Sigmoid colon (tissue), 7 donors: ENCODE measurements around the gene PADI2. TPM values are rescaled to one million over a fixed set of nuclear protein-coding genes. Genes with fewer than 3 reads are reported as not detected.

Experiments used
- DNase-seq: peaks from one replicate; pipeline ENCODE4 v3.0.0-alpha.2; 2019
- H3K27ac ChIP-seq, 4 donors: fragments of 200-600 bp; sonication (generic); one replicate each; pipeline ENCODE4 v1.5.1; 2016 to 2019; ENCODE audit warnings: mild to moderate bottlenecking in 1 of 4
- H3K27me3 ChIP-seq, 3 donors: fragments of 200-600 bp; sonication (generic); one replicate each; pipeline ENCODE4 v1.5.1; 2019; ENCODE audit warnings: mild to moderate bottlenecking in 1 of 3
- H3K36me3 ChIP-seq, 4 donors: fragments of 200-600 bp; sonication (generic); one replicate each; pipeline ENCODE4 v1.5.1; 2016 to 2019
- H3K4me1 ChIP-seq, 4 donors: fragments of 200-600 bp; sonication (generic); one replicate each; pipeline ENCODE4 v1.5.1; 2017 to 2019
- H3K4me3 ChIP-seq, 4 donors: fragments of 200-600 bp; sonication (generic); one replicate each; pipeline ENCODE4 v1.5.1; 2017 to 2019; ENCODE audit warnings: mild to moderate bottlenecking in 2 of 4, moderate library complexity in 1 of 4
- H3K9me3 ChIP-seq, 4 donors: fragments of 200-600 bp in 3 of 4; sonication (generic) in 3 of 4; one replicate each; pipeline versions ENCODE4 v1.5.1 to v1.6.1; 2013 to 2019
- CTCF ChIP-seq, 4 experiments: fragments of 450-650 bp in 3 of 4; fragments of 200-600 bp in 1 of 4; IDR thresholded peaks; one replicate each; pipeline ENCODE4 v1.5.1; 2016 to 2019; ENCODE audit warnings: antibody characterized with exemption in 4 of 4, mild to moderate bottlenecking in 3 of 4, moderate library complexity in 2 of 4
- EP300 ChIP-seq, 4 donors: sonication (generic); formaldehyde crosslinking; IDR thresholded peaks; one replicate each; pipeline ENCODE4 v1.6.1; 2017; ENCODE audit warnings: antibody characterized with exemption in 4 of 4
- POLR2A ChIP-seq, 2 donors: fragments of 450-650 bp; IDR thresholded peaks; one replicate each; pipeline ENCODE4 v1.6.1; 2016; ENCODE audit warnings: antibody characterized with exemption in 2 of 2, mild to moderate bottlenecking in 2 of 2, moderate library complexity in 2 of 2
- POLR2AphosphoS5 ChIP-seq, 4 donors: sonication (generic); formaldehyde crosslinking; IDR thresholded peaks; one replicate each; pipeline ENCODE4 v1.6.1; 2017; ENCODE audit warnings: antibody characterized with exemption in 4 of 4
- WGBS, 2 donors: extraction: QIAGEN DNeasy Blood & Tissue Kit; methylation state at CpG; one replicate each; pipeline ENCODE4 v1.1.7; 2013; 5-methylcytosine and 5-hydroxymethylcytosine counted together
- intact Hi-C: fragments of 100-400 bp; cut with DNase I; formaldehyde crosslinking; loops from one replicate; pipeline ENCODE4 v1.15.1; 2023
- polyA plus RNA-seq, 3 donors: library from polyadenylated mRNA; stranded (reverse); fragments of 200-250 nt; gene quantifications; one replicate each; pipeline ENCODE4 v1.2.3, GENCODE V29; 2013
- total RNA-seq, 4 donors: library from RNA; depleted of rRNA; stranded (reverse); fragments of >200 nt; gene quantifications; one replicate each; pipeline ENCODE4 v1.1.0, GENCODE V29; 2016
- donor health status: healthy with polysubstance abuse.
- donor health status: Bipolar disorder and iron deficiency.
- donor health status: healthy.

PADI2 gene
- total and polyA plus RNA-seq, 7 donors, result 0.27 to 169 (median 1.1) TPM

- WGBS, 2 donors, result 71 to 82% methylated on average over 1 of the region's 1 CpG
- Histone ChIP-seq H3K9me3 (no peaks in the 10 kb centered on the region), H3K4me3 (no peak overlapping the region), H3K27me3 (no peaks in the 10 kb centered on the region), H3K27ac (no peak overlapping the region), H3K36me3 (peaks cover 16 to 76% (median 22%) of the 10 kb centered on the region in 4 donors), H3K4me1 (peaks cover 0 to 4% (median 0%) of the 10 kb centered on the region in 4 donors)
- DNase-seq, result no peak
- TF ChIP-seq POLR2AphosphoS5 (IDR thresholded peaks at IDR 0.05) (no peak), POLR2A (IDR thresholded peaks at IDR 0.05) (no peak), CTCF (IDR thresholded peaks at IDR 0.05) (no peak), EP300 (IDR thresholded peaks at IDR 0.05) (no peak)
- intact Hi-C loops, result no loop called here
Measured at GRCh38 chr1:17040135-17040534, 79.1 kb downstream of the PADI2 start.

GRCh38 chr1:17039522-17039921 lies 79.7 kb downstream of the PADI2 start:
- DNase-seq, result no peak
- Histone ChIP-seq H3K27me3 (no peaks in the 10 kb centered on the region), H3K36me3 (peaks cover 15 to 72% (median 18%) of the 10 kb centered on the region in 4 donors), H3K27ac (no peak overlapping the region), H3K4me1 (no peaks in the 10 kb centered on the region), H3K9me3 (no peaks in the 10 kb centered on the region), H3K4me3 (no peak overlapping the region)
- WGBS, 2 donors, result 97% methylated on average over 2 of the region's 2 CpGs
- intact Hi-C loops, result no loop called here
- TF ChIP-seq EP300 (IDR thresholded peaks at IDR 0.05), result no peak
- TF ChIP-seq POLR2A (IDR thresholded peaks at IDR 0.05), result no peak
- no peak for TF ChIP-seq POLR2AphosphoS5 (IDR thresholded peaks at IDR 0.05)
- TF ChIP-seq CTCF (IDR thresholded peaks at IDR 0.05), result no peak

GRCh38 chr1:17033481-17033880 lies 85.8 kb downstream of the PADI2 start:
- no peak for DNase-seq
- peaks cover 0 to 68% (median 22%) of the 10 kb centered on the region in 4 donors for H3K36me3 ChIP-seq
- WGBS, 2 donors, result 84 to 95% methylated on average over 4 of the region's 4 CpGs

GRCh38 chr1:17032741-17033140 lies 86.5 kb downstream of the PADI2 start:
- intact Hi-C loops, result no loop called here
- 94% methylated on average over 3 of the region's 3 CpGs for WGBS, 2 donors
- H3K36me3 ChIP-seq, result peaks cover 0 to 68% (median 30%) of the 10 kb centered on the region in 4 donors
- no peaks in the 10 kb centered on the region for H3K9me3 ChIP-seq
- TF ChIP-seq EP300 (IDR thresholded peaks at IDR 0.05), result no peak
- TF ChIP-seq POLR2AphosphoS5 (IDR thresholded peaks at IDR 0.05), result no peak
- no peak for TF ChIP-seq CTCF (IDR thresholded peaks at IDR 0.05)
- TF ChIP-seq POLR2A (IDR thresholded peaks at IDR 0.05), result no peak
- no peak for DNase-seq
- H3K4me3 ChIP-seq, result no peak overlapping the region
- H3K27ac ChIP-seq, result no peak overlapping the region
- H3K4me1 ChIP-seq, result peaks cover 0 to 5% (median 0%) of the 10 kb centered on the region in 4 donors
- no peaks in the 10 kb centered on the region for H3K27me3 ChIP-seq

More at GRCh38 chr1:17033481-17033880, 85.8 kb downstream of the PADI2 start:
- intact Hi-C loops, result no loop called here
- H3K27ac ChIP-seq, result no peak overlapping the region
- H3K9me3 ChIP-seq, result no peaks in the 10 kb centered on the region
- no peak for TF ChIP-seq POLR2AphosphoS5 (IDR thresholded peaks at IDR 0.05)
- no peak for TF ChIP-seq EP300 (IDR thresholded peaks at IDR 0.05)
- no peak for TF ChIP-seq POLR2A (IDR thresholded peaks at IDR 0.05)
- no peak for TF ChIP-seq CTCF (IDR thresholded peaks at IDR 0.05)
- no peaks in the 10 kb centered on the region for H3K4me1 ChIP-seq
- H3K27me3 ChIP-seq, result no peaks in the 10 kb centered on the region
- no peak overlapping the region for H3K4me3 ChIP-seq

- H3K9me3 ChIP-seq, result no peaks in the 10 kb centered on the region
- H3K27me3 ChIP-seq, result no peaks in the 10 kb centered on the region
- TF ChIP-seq POLR2A (IDR thresholded peaks at IDR 0.05) (no peak), CTCF (IDR thresholded peaks at IDR 0.05) (no peak), EP300 (IDR thresholded peaks at IDR 0.05) (no peak), POLR2AphosphoS5 (IDR thresholded peaks at IDR 0.05) (no peak)
- no peak overlapping the region for H3K27ac ChIP-seq
- intact Hi-C loops, result no loop called here
- H3K4me3 ChIP-seq, result no peak overlapping the region
- DNase-seq, result no peak
- H3K4me1 ChIP-seq, result peaks cover 0 to 11% (median 0%) of the 10 kb centered on the region in 4 donors
- H3K36me3 ChIP-seq, result peaks cover 5 to 78% (median 42%) of the 10 kb centered on the region in 4 donors
- WGBS, 2 donors, result 93% methylated on average over 4 of the region's 4 CpGs
Measured at GRCh38 chr1:17031436-17031835, 87.8 kb downstream of the PADI2 start.
